Measurements from ENCODE around the gene ITIH5. TPM values are rescaled to one million over a fixed set of nuclear protein-coding genes. Genes with fewer than 3 reads are reported as not detected.

ITIH5 gene
- total and polyA plus RNA-seq, 2 of the 13 experiments (the other 11 are each of a cell fraction or from before 2014, with no cell fraction given): 4.7 to 8.9 TPM

DNA sequence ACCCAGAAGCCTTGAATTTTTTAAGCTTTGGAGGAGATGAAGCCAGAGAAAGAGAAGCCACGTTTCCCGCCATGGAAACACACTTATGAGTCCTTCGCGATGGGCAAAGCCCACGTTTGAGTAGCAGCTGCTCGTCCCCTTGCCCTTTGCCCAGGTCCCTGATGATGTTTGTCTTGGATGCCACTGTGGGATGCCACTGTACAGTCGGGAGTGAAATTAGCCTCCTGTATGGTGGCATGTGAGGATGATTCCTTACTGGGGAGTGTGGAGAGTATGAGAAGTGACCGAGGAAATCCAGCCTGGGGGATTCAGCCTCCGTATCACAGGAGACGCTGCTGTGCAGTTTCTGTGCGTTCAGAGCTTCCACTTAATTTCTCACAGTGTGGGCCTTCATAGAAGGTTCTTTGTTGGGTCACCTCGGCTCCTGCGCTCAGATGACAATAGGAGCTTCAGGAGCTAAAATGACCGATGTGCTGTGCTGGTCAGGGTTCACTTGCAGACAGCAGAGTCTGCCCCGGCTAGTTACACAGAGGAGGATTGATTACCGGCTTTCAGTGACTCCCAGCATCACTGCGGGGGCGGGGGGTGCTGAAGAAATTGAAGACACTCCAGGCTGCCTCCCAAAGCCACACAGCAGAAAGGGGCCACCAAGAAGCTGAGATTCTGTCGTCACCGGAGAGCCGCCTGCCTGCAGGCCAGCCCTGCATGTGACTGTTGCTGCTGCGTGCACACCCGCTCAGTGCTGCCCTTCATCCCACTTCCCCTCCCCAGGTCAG, 133.9 kb downstream of the ITIH5 start (continued):
- TF ChIP-seq ZNF124 (CRISPR knock-in tag; IDR thresholded peaks at IDR 0.05) (no peak; the same call in 1 of the 2 replicates), ZNF280D (CRISPR knock-in tag; IDR thresholded peaks at IDR 0.05) (0 out of 2 replicates have a peak, but pooled peaks have one; percentile 33), EED (CRISPR knock-in tag; IDR thresholded peaks at IDR 0.05) (no peak), SPEN (CRISPR knock-in tag; IDR thresholded peaks at IDR 0.05; ENCODE audit: low read depth) (no peak), RFXAP (CRISPR knock-in tag; IDR thresholded peaks at IDR 0.05; ENCODE audit: borderline replicate concordance) (no peak), ZNF557 (CRISPR knock-in tag; IDR thresholded peaks at IDR 0.05) (0 out of 2 replicates have a peak, but pooled peaks have one; percentile 61), POLR2G (IDR thresholded peaks at IDR 0.05; ENCODE audit: low read depth, low read length) (0 out of 2 replicates have a peak, but pooled peaks have one; percentile 33), ZBTB7B (CRISPR knock-in tag; IDR thresholded peaks at IDR 0.05) (no peak), GZF1 (CRISPR knock-in tag; IDR thresholded peaks at IDR 0.05) (no peak), KLF9 (CRISPR knock-in tag; IDR thresholded peaks at IDR 0.05; ENCODE audit: low read depth) (no peak), NRL (CRISPR knock-in tag; IDR thresholded peaks at IDR 0.05; ENCODE audit: borderline replicate concordance) (peak; percentile 56; the same call in 1 of the 2 replicates), SAP130 (CRISPR knock-in tag; IDR thresholded peaks at IDR 0.05; ENCODE audit: low read depth) (0 out of 2 replicates have a peak, but pooled peaks have one; percentile 18), FOXJ3 (CRISPR knock-in tag; IDR thresholded peaks at IDR 0.05; ENCODE audit: borderline replicate concordance) (0 out of 2 replicates have a peak, but pooled peaks have one; percentile 14), MAFK (conservative IDR thresholded peaks at IDR 0.05 in 1 of 2, IDR thresholded peaks at IDR 0.05 in 1 of 2; ENCODE audit: low read length in 2 of 2) (no peak), ZNF703 (CRISPR knock-in tag; IDR thresholded peaks at IDR 0.05; ENCODE audit: borderline replicate concordance) (no peak), NCOR1 (IDR thresholded peaks at IDR 0.05; ENCODE audit: borderline replicate concordance, low read length) (0 out of 2 replicates have a peak, but pooled peaks have one; percentile 68), HNF4A (CRISPR knock-in tag; IDR thresholded peaks at IDR 0.05) (peak; percentile 56)
- TF ChIP-seq, protein P1, sequence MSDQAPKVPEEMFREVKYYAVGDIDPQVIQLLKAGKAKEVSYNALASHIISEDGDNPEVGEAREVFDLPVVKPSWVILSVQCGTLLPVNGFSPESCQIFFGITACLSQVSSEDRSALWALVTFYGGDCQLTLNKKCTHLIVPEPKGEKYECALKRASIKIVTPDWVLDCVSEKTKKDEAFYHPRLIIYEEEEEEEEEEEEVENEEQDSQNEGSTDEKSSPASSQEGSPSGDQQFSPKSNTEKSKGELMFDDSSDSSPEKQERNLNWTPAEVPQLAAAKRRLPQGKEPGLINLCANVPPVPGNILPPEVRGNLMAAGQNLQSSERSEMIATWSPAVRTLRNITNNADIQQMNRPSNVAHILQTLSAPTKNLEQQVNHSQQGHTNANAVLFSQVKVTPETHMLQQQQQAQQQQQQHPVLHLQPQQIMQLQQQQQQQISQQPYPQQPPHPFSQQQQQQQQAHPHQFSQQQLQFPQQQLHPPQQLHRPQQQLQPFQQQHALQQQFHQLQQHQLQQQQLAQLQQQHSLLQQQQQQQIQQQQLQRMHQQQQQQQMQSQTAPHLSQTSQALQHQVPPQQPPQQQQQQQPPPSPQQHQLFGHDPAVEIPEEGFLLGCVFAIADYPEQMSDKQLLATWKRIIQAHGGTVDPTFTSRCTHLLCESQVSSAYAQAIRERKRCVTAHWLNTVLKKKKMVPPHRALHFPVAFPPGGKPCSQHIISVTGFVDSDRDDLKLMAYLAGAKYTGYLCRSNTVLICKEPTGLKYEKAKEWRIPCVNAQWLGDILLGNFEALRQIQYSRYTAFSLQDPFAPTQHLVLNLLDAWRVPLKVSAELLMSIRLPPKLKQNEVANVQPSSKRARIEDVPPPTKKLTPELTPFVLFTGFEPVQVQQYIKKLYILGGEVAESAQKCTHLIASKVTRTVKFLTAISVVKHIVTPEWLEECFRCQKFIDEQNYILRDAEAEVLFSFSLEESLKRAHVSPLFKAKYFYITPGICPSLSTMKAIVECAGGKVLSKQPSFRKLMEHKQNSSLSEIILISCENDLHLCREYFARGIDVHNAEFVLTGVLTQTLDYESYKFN (CRISPR knock-in tag; conservative IDR thresholded peaks at IDR 0.05): peak; percentile 51
- TF ChIP-seq, protein P2, sequence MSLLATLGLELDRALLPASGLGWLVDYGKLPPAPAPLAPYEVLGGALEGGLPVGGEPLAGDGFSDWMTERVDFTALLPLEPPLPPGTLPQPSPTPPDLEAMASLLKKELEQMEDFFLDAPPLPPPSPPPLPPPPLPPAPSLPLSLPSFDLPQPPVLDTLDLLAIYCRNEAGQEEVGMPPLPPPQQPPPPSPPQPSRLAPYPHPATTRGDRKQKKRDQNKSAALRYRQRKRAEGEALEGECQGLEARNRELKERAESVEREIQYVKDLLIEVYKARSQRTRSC (CRISPR knock-in tag; IDR thresholded peaks at IDR 0.05; ENCODE audit: low read depth): no peak
- TF ChIP-seq, protein P3, sequence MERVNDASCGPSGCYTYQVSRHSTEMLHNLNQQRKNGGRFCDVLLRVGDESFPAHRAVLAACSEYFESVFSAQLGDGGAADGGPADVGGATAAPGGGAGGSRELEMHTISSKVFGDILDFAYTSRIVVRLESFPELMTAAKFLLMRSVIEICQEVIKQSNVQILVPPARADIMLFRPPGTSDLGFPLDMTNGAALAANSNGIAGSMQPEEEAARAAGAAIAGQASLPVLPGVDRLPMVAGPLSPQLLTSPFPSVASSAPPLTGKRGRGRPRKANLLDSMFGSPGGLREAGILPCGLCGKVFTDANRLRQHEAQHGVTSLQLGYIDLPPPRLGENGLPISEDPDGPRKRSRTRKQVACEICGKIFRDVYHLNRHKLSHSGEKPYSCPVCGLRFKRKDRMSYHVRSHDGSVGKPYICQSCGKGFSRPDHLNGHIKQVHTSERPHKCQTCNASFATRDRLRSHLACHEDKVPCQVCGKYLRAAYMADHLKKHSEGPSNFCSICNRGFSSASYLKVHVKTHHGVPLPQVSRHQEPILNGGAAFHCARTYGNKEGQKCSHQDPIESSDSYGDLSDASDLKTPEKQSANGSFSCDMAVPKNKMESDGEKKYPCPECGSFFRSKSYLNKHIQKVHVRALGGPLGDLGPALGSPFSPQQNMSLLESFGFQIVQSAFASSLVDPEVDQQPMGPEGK (CRISPR knock-in tag; IDR thresholded peaks at IDR 0.05): peak; percentile 63
